ENCODE data around the gene CUZD1. TPM values are rescaled to one million over a fixed set of nuclear protein-coding genes. Genes with fewer than 3 reads are reported as not detected.

CUZD1 gene
- total and polyA plus RNA-seq, 9 of the 15 experiments (the other 6 are each of a cell fraction or from before 2014, with no cell fraction given) = 0.51 to 1.7 (median 1.1) TPM

GRCh38 chr10:122796796-122797195 is 48.9 kb downstream of the CUZD1 start (continued):
- TF ChIP-seq POLR2G (IDR thresholded peaks at IDR 0.05; ENCODE audit: low read depth, low read length) (no peak), BHLHE40 (IDR thresholded peaks at IDR 0.05; ENCODE audit: low read length) (no peak), OTX1 (CRISPR knock-in tag; IDR thresholded peaks at IDR 0.05) (no peak), ZNF253 (CRISPR knock-in tag; conservative IDR thresholded peaks at IDR 0.05) (no peak), SMAD2 (IDR thresholded peaks at IDR 0.05; ENCODE audit: low read depth, low read length) (no peak), CBX1 (IDR thresholded peaks at IDR 0.05; ENCODE audit: low read depth) (no peak), ILK (tag; IDR thresholded peaks at IDR 0.05; ENCODE audit: borderline replicate concordance, low read depth) (no peak)

- intact Hi-C loops (cut with micrococcal nuclease) = no loop called here
- ATAC-seq = no peak
- H3K36me3 ChIP-seq (ENCODE audit: control insufficient read depth, insufficient read depth, low read length) = no peaks in the 10 kb centered on the region
- no peaks in the 10 kb centered on the region for H3K4me1 ChIP-seq (replicated peaks in 1 of 2; ENCODE audit: control insufficient read depth in 2 of 2, insufficient read depth in 2 of 2, low read length in 2 of 2)
- H3K9me1 ChIP-seq (ENCODE audit: control insufficient read depth, insufficient read depth, low read length) = no peaks in the 10 kb centered on the region
- H3K9ac ChIP-seq (ENCODE audit: insufficient read depth in 1 of 2, low read depth in 2 of 2, low read length in 2 of 2) = no peak overlapping the region
- DNase-seq (ENCODE audit: extremely low read depth in 1 of 4, low spot score in 3 of 4) = no peak
- no peak overlapping the region for H3K27ac ChIP-seq (ENCODE audit: extremely low read depth, low read depth, low read length)
- no peaks in the 10 kb centered on the region for H3K79me2 ChIP-seq (ENCODE audit: control insufficient read depth, insufficient read depth, low read length)
- H3K27me3 ChIP-seq (ENCODE audit: control insufficient read depth in 2 of 2, insufficient read depth in 2 of 2, low read length in 2 of 2) = no peaks in the 10 kb centered on the region; a peak in 1 of 5 replicates
- no peaks in the 10 kb centered on the region for H3K9me3 ChIP-seq (replicated peaks; ENCODE audit: control insufficient read depth, insufficient read depth, low read depth, low read length)
- ChIA-PET CTCF (ENCODE audit: low intra/inter-chr PET ratio) (no interaction called here), POLR2A (no interaction called here)
- no peak overlapping the region for H3K4me2 ChIP-seq (ENCODE audit: insufficient read depth, low read length)
- H3K4me3 ChIP-seq = no peak overlapping the region
- H2AFZ ChIP-seq (ENCODE audit: low read depth, low read length) = no peak overlapping the region
- in situ Hi-C loops (cut with MboI) = no loop called here
- no peak for FAIRE-seq
- BruUV-seq (replicated peaks) = no TSS peak
- 4% methylated on average over 4 of the region's 5 CpGs for WGBS (ENCODE audit: insufficient coverage, low coverage, missing lambda C conversion rate)
- no peaks in the 10 kb centered on the region; the same call in 1 of the 2 replicates for H4K20me1 ChIP-seq (replicated peaks; ENCODE audit: control insufficient read depth, insufficient read depth, low read length)
- TF ChIP-seq DDX20 (tag; IDR thresholded peaks at IDR 0.05; ENCODE audit: low read depth) = no peak
- TF ChIP-seq, protein P1, sequence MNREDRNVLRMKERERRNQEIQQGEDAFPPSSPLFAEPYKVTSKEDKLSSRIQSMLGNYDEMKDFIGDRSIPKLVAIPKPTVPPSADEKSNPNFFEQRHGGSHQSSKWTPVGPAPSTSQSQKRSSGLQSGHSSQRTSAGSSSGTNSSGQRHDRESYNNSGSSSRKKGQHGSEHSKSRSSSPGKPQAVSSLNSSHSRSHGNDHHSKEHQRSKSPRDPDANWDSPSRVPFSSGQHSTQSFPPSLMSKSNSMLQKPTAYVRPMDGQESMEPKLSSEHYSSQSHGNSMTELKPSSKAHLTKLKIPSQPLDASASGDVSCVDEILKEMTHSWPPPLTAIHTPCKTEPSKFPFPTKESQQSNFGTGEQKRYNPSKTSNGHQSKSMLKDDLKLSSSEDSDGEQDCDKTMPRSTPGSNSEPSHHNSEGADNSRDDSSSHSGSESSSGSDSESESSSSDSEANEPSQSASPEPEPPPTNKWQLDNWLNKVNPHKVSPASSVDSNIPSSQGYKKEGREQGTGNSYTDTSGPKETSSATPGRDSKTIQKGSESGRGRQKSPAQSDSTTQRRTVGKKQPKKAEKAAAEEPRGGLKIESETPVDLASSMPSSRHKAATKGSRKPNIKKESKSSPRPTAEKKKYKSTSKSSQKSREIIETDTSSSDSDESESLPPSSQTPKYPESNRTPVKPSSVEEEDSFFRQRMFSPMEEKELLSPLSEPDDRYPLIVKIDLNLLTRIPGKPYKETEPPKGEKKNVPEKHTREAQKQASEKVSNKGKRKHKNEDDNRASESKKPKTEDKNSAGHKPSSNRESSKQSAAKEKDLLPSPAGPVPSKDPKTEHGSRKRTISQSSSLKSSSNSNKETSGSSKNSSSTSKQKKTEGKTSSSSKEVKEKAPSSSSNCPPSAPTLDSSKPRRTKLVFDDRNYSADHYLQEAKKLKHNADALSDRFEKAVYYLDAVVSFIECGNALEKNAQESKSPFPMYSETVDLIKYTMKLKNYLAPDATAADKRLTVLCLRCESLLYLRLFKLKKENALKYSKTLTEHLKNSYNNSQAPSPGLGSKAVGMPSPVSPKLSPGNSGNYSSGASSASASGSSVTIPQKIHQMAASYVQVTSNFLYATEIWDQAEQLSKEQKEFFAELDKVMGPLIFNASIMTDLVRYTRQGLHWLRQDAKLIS (CRISPR knock-in tag; IDR thresholded peaks at IDR 0.05) = no peak
- TF ChIP-seq E2F1 (CRISPR knock-in tag; IDR thresholded peaks at IDR 0.05) = no peak
- no peak for TF ChIP-seq ZC3H4 (CRISPR knock-in tag; IDR thresholded peaks at IDR 0.05; ENCODE audit: borderline replicate concordance)
- TF ChIP-seq MTA1 (IDR thresholded peaks at IDR 0.05; ENCODE audit: borderline replicate concordance) = no peak
- TF ChIP-seq BRD4 (IDR thresholded peaks at IDR 0.05) = no peak
- TF ChIP-seq RBM15 (IDR thresholded peaks at IDR 0.05; ENCODE audit: insufficient read depth, low read length) = no peak
- TF ChIP-seq, protein P2, sequence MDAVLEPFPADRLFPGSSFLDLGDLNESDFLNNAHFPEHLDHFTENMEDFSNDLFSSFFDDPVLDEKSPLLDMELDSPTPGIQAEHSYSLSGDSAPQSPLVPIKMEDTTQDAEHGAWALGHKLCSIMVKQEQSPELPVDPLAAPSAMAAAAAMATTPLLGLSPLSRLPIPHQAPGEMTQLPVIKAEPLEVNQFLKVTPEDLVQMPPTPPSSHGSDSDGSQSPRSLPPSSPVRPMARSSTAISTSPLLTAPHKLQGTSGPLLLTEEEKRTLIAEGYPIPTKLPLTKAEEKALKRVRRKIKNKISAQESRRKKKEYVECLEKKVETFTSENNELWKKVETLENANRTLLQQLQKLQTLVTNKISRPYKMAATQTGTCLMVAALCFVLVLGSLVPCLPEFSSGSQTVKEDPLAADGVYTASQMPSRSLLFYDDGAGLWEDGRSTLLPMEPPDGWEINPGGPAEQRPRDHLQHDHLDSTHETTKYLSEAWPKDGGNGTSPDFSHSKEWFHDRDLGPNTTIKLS (IDR thresholded peaks at IDR 0.05; ENCODE audit: borderline replicate concordance, low read depth) = no peak
- no peak for TF ChIP-seq ETS2 (tag; IDR thresholded peaks at IDR 0.05; ENCODE audit: borderline replicate concordance, poor library complexity, severe bottlenecking)
- TF ChIP-seq HCFC1 (IDR thresholded peaks at IDR 0.05; ENCODE audit: low read depth, low read length) = no peak
These were observed 49.7 kb downstream of the CUZD1 start for GRCh38 chr10:122795924-122796323.
